ENCODE data around the gene XIST. TPM values are rescaled to one million over a fixed set of nuclear protein-coding genes. Genes with fewer than 3 reads are reported as not detected.
"Not testable (repeated sequence)": the region's sequence is repeated elsewhere in the genome, so short reads cannot be mapped to it uniquely, and the experiment has no call there.

XIST gene
- polyA plus RNA-seq, result 10 to 100 TPM in 1 of 2 donors, under 1 TPM in 1; 0.02 to 54.0 TPM

- no peaks in the 10 kb centered on the region for H3K9me3 ChIP-seq (ENCODE audit: control insufficient read depth in 2 of 2, insufficient read depth in 1 of 2, low read depth in 1 of 2, low read length in 1 of 2)
- H3K4me1 ChIP-seq (ENCODE audit: control insufficient read depth in 2 of 2, insufficient read depth in 2 of 2, low read length in 1 of 2), result no peaks in the 10 kb centered on the region
- peak within 1 kb of the TSS in 1 of 2 donors; percentile 88 for H3K4me3 ChIP-seq (ENCODE audit: low read depth in 1 of 2, low read length in 2 of 2)
- no peaks in the 10 kb centered on the region for H3K27me3 ChIP-seq (ENCODE audit: control insufficient read depth in 1 of 2, insufficient read depth in 2 of 2, low read length in 2 of 2)
- WGBS, 2 donors, result 48 to 90% methylated on average over 8 of the region's 8 CpGs
- H3K27ac ChIP-seq (ENCODE audit: low read depth in 2 of 2, low read length in 1 of 2), result peak within 1 kb of the TSS in 1 of 2 donors; percentile 86
- no peaks in the 10 kb centered on the region for H3K36me3 ChIP-seq (ENCODE audit: control insufficient read depth in 2 of 2, insufficient read depth in 2 of 2, low read length in 1 of 2)
Measured at GRCh38 chrX:73852467-73852866, at the start of gene XIST. XIST (minus strand) TSS chrX:73852714.

- H3K4me3 ChIP-seq (ENCODE audit: low read depth in 1 of 2, low read length in 2 of 2); H3K27me3 ChIP-seq (ENCODE audit: control insufficient read depth in 1 of 2, insufficient read depth in 2 of 2, low read length in 2 of 2); H3K27ac ChIP-seq (ENCODE audit: low read depth in 2 of 2, low read length in 1 of 2); H3K9me3 ChIP-seq (ENCODE audit: control insufficient read depth in 2 of 2, insufficient read depth in 1 of 2, low read depth in 1 of 2, low read length in 1 of 2); H3K36me3 ChIP-seq (ENCODE audit: control insufficient read depth in 2 of 2, insufficient read depth in 2 of 2, low read length in 1 of 2); H3K4me1 ChIP-seq (ENCODE audit: control insufficient read depth in 2 of 2, insufficient read depth in 2 of 2, low read length in 1 of 2): not testable (repeated sequence)
- WGBS, 2 donors, result 85 to 87% methylated on average over 3 of the region's 3 CpGs
Measured at GRCh38 chrX:73898315-73898714, 45.8 kb upstream of the XIST start.

GRCh38 chrX:73892515-73893090 is 40.1 kb upstream of the XIST start:
- not testable (repeated sequence) for H3K27me3 ChIP-seq (ENCODE audit: control insufficient read depth in 1 of 2, insufficient read depth in 2 of 2, low read length in 2 of 2); H3K36me3 ChIP-seq (ENCODE audit: control insufficient read depth in 2 of 2, insufficient read depth in 2 of 2, low read length in 1 of 2); H3K4me1 ChIP-seq (ENCODE audit: control insufficient read depth in 2 of 2, insufficient read depth in 2 of 2, low read length in 1 of 2); H3K27ac ChIP-seq (ENCODE audit: low read depth in 2 of 2, low read length in 1 of 2); H3K4me3 ChIP-seq (ENCODE audit: low read depth in 1 of 2, low read length in 2 of 2); H3K9me3 ChIP-seq (ENCODE audit: control insufficient read depth in 2 of 2, insufficient read depth in 1 of 2, low read depth in 1 of 2, low read length in 1 of 2)
- WGBS, 2 donors, result 57 to 87% methylated on average over 14 of the region's 14 CpGs

GRCh38 chrX:73882260-73882659 is 29.7 kb upstream of the XIST start:
- H3K36me3 ChIP-seq (ENCODE audit: control insufficient read depth in 2 of 2, insufficient read depth in 2 of 2, low read length in 1 of 2); H3K9me3 ChIP-seq (ENCODE audit: control insufficient read depth in 2 of 2, insufficient read depth in 1 of 2, low read depth in 1 of 2, low read length in 1 of 2); H3K4me3 ChIP-seq (ENCODE audit: low read depth in 1 of 2, low read length in 2 of 2); H3K27ac ChIP-seq (ENCODE audit: low read depth in 2 of 2, low read length in 1 of 2); H3K4me1 ChIP-seq (ENCODE audit: control insufficient read depth in 2 of 2, insufficient read depth in 2 of 2, low read length in 1 of 2); H3K27me3 ChIP-seq (ENCODE audit: control insufficient read depth in 1 of 2, insufficient read depth in 2 of 2, low read length in 2 of 2): not testable (repeated sequence)
- WGBS, 2 donors, result 94 to 97% methylated on average over 22 to 24 of the region's 24 CpGs

GRCh38 chrX:73877687-73878086 is 25.2 kb upstream of the XIST start:
- Histone ChIP-seq H3K36me3 (ENCODE audit: control insufficient read depth in 2 of 2, insufficient read depth in 2 of 2, low read length in 1 of 2) (no peaks in the 10 kb centered on the region), H3K4me3 (ENCODE audit: low read depth in 1 of 2, low read length in 2 of 2) (no peak overlapping the region), H3K27ac (ENCODE audit: low read depth in 2 of 2, low read length in 1 of 2) (peak overlapping the region; percentile 37 to 77), H3K9me3 (ENCODE audit: control insufficient read depth in 2 of 2, insufficient read depth in 1 of 2, low read depth in 1 of 2, low read length in 1 of 2) (no peaks in the 10 kb centered on the region), H3K4me1 (ENCODE audit: control insufficient read depth in 2 of 2, insufficient read depth in 2 of 2, low read length in 1 of 2) (no peaks in the 10 kb centered on the region), H3K27me3 (ENCODE audit: control insufficient read depth in 1 of 2, insufficient read depth in 2 of 2, low read length in 2 of 2) (peaks cover 0 to 3% of the 10 kb centered on the region in 2 donors)

- no peaks in the 10 kb centered on the region for H3K4me1 ChIP-seq (ENCODE audit: control insufficient read depth in 2 of 2, insufficient read depth in 2 of 2, low read length in 1 of 2)
- 65 to 67% methylated on average over 2 of the region's 2 CpGs for WGBS, 2 donors
- H3K36me3 ChIP-seq (ENCODE audit: control insufficient read depth in 2 of 2, insufficient read depth in 2 of 2, low read length in 1 of 2), result no peaks in the 10 kb centered on the region
- H3K27ac ChIP-seq (ENCODE audit: low read depth in 2 of 2, low read length in 1 of 2), result peak overlapping the region; percentile 37 to 77
- H3K4me3 ChIP-seq (ENCODE audit: low read depth in 1 of 2, low read length in 2 of 2), result no peak overlapping the region
- no peaks in the 10 kb centered on the region for H3K9me3 ChIP-seq (ENCODE audit: control insufficient read depth in 2 of 2, insufficient read depth in 1 of 2, low read depth in 1 of 2, low read length in 1 of 2)
- H3K27me3 ChIP-seq (ENCODE audit: control insufficient read depth in 1 of 2, insufficient read depth in 2 of 2, low read length in 2 of 2), result peaks cover 0 to 3% of the 10 kb centered on the region in 2 donors
Measured at GRCh38 chrX:73876911-73877310, 24.4 kb upstream of the XIST start.

GRCh38 chrX:73868916-73869315 is 16.4 kb upstream of the XIST start:
- no peaks in the 10 kb centered on the region for H3K9me3 ChIP-seq (ENCODE audit: control insufficient read depth in 2 of 2, insufficient read depth in 1 of 2, low read depth in 1 of 2, low read length in 1 of 2)
- WGBS, 2 donors, result 61 to 63% methylated on average over 1 of the region's 1 CpG
- no peaks in the 10 kb centered on the region for H3K4me1 ChIP-seq (ENCODE audit: control insufficient read depth in 2 of 2, insufficient read depth in 2 of 2, low read length in 1 of 2)
- H3K27me3 ChIP-seq (ENCODE audit: control insufficient read depth in 1 of 2, insufficient read depth in 2 of 2, low read length in 2 of 2), result no peaks in the 10 kb centered on the region
- no peaks in the 10 kb centered on the region for H3K36me3 ChIP-seq (ENCODE audit: control insufficient read depth in 2 of 2, insufficient read depth in 2 of 2, low read length in 1 of 2)
- H3K27ac ChIP-seq (ENCODE audit: low read depth in 2 of 2, low read length in 1 of 2), result no peak overlapping the region
- no peak overlapping the region for H3K4me3 ChIP-seq (ENCODE audit: low read depth in 1 of 2, low read length in 2 of 2)

GRCh38 chrX:73867144-73867543 is 14.6 kb upstream of the XIST start:
- H3K27ac ChIP-seq (ENCODE audit: low read depth in 2 of 2, low read length in 1 of 2), result no peak overlapping the region
- H3K36me3 ChIP-seq (ENCODE audit: control insufficient read depth in 2 of 2, insufficient read depth in 2 of 2, low read length in 1 of 2), result no peaks in the 10 kb centered on the region
- no peaks in the 10 kb centered on the region for H3K9me3 ChIP-seq (ENCODE audit: control insufficient read depth in 2 of 2, insufficient read depth in 1 of 2, low read depth in 1 of 2, low read length in 1 of 2)
- peaks cover 0 to 2% of the 10 kb centered on the region in 2 donors for H3K4me1 ChIP-seq (ENCODE audit: control insufficient read depth in 2 of 2, insufficient read depth in 2 of 2, low read length in 1 of 2)
- no peaks in the 10 kb centered on the region for H3K27me3 ChIP-seq (ENCODE audit: control insufficient read depth in 1 of 2, insufficient read depth in 2 of 2, low read length in 2 of 2)
- whole genome bisulfite sequencing, 2 donors, result 63 to 79% methylated on average over 6 of the region's 6 CpGs
- no peak overlapping the region for H3K4me3 ChIP-seq (ENCODE audit: low read depth in 1 of 2, low read length in 2 of 2)

GRCh38 chrX:73863852-73864251 is 11.3 kb upstream of the XIST start:
- H3K4me1 ChIP-seq (ENCODE audit: control insufficient read depth in 2 of 2, insufficient read depth in 2 of 2, low read length in 1 of 2), result peaks cover 0 to 2% of the 10 kb centered on the region in 2 donors
- H3K36me3 ChIP-seq (ENCODE audit: control insufficient read depth in 2 of 2, insufficient read depth in 2 of 2, low read length in 1 of 2), result no peaks in the 10 kb centered on the region
- peak overlapping the region in 1 of 2 donors; percentile 2 for H3K27ac ChIP-seq (ENCODE audit: low read depth in 2 of 2, low read length in 1 of 2)
- 93 to 98% methylated on average over 3 of the region's 3 CpGs for WGBS, 2 donors
- H3K9me3 ChIP-seq (ENCODE audit: control insufficient read depth in 2 of 2, insufficient read depth in 1 of 2, low read depth in 1 of 2, low read length in 1 of 2), result no peaks in the 10 kb centered on the region
- no peak overlapping the region for H3K4me3 ChIP-seq (ENCODE audit: low read depth in 1 of 2, low read length in 2 of 2)
- no peaks in the 10 kb centered on the region for H3K27me3 ChIP-seq (ENCODE audit: control insufficient read depth in 1 of 2, insufficient read depth in 2 of 2, low read length in 2 of 2)

GRCh38 chrX:73863268-73863667 is 10.8 kb upstream of the XIST start:
- Histone ChIP-seq H3K27ac (ENCODE audit: low read depth in 2 of 2, low read length in 1 of 2) (peak overlapping the region; percentile 26 to 67), H3K27me3 (ENCODE audit: control insufficient read depth in 1 of 2, insufficient read depth in 2 of 2, low read length in 2 of 2) (no peaks in the 10 kb centered on the region), H3K36me3 (ENCODE audit: control insufficient read depth in 2 of 2, insufficient read depth in 2 of 2, low read length in 1 of 2) (no peaks in the 10 kb centered on the region), H3K4me1 (ENCODE audit: control insufficient read depth in 2 of 2, insufficient read depth in 2 of 2, low read length in 1 of 2) (peaks cover 0 to 2% of the 10 kb centered on the region in 2 donors), H3K4me3 (ENCODE audit: low read depth in 1 of 2, low read length in 2 of 2) (no peak overlapping the region), H3K9me3 (ENCODE audit: control insufficient read depth in 2 of 2, insufficient read depth in 1 of 2, low read depth in 1 of 2, low read length in 1 of 2) (no peaks in the 10 kb centered on the region)

All from esophagus (tissue), 2 donors.